Coronary artery (tissue), 2 donors: ENCODE data around the gene PLA2G1B.

Source experiments
- DNase-seq: peaks from one replicate; pipeline ENCODE4 v3.0.0-alpha.2; 2017; ENCODE audit warnings: low spot score
- H3K27ac ChIP-seq, 2 donors: fragments of 200-600 bp; sonication (generic); one replicate each; pipeline ENCODE4 v1.5.1; 2016 to 2019
- H3K4me3 ChIP-seq: fragments of 200-600 bp; sonication (generic); 2 replicates; pipeline ENCODE4 v1.5.1; 2016; ENCODE audit warnings: mild to moderate bottlenecking, moderate library complexity
- TF ChIP-seq, protein P1 (sequence below): fragments of 200-600 bp; sonication (generic); IDR thresholded peaks from one replicate; pipeline ENCODE4 v1.5.1; 2019; ENCODE audit warnings: antibody characterized with exemption

PLA2G1B gene

DNA sequence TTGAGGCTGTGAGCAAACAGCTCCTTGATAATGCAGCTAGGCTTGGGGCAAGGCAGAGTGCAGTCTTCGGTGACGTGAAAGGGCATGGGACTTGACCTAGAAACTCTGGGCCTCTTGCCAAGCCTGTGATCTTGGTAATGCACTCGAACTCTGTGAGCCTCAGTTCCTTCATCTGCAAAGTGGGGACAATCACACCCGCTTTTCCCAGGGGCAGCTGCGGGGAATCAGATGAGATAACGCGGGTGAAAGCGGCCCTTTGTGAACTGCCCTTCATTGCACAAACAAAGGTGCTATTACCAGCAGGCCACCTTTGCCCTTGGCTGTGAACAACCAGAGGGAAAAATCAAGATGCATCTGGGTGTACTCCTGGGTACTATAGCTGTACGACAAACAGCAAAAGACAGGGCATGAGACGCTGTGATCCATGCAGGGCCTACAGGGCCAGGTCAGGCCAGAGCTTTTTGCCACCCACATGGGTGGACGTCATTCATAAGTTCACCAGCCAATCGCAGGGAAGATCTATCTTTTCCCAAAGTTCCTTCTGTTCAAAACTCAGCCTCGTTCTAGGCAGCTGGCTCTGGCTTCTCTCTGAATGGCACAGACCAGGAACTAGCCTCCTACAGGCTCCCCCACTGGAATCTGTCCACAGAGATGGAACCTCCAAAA is 38.2 kb upstream of the PLA2G1B start:
- no peak overlapping the region for H3K27ac ChIP-seq
- no peak for DNase-seq
- TF ChIP-seq, protein P1, sequence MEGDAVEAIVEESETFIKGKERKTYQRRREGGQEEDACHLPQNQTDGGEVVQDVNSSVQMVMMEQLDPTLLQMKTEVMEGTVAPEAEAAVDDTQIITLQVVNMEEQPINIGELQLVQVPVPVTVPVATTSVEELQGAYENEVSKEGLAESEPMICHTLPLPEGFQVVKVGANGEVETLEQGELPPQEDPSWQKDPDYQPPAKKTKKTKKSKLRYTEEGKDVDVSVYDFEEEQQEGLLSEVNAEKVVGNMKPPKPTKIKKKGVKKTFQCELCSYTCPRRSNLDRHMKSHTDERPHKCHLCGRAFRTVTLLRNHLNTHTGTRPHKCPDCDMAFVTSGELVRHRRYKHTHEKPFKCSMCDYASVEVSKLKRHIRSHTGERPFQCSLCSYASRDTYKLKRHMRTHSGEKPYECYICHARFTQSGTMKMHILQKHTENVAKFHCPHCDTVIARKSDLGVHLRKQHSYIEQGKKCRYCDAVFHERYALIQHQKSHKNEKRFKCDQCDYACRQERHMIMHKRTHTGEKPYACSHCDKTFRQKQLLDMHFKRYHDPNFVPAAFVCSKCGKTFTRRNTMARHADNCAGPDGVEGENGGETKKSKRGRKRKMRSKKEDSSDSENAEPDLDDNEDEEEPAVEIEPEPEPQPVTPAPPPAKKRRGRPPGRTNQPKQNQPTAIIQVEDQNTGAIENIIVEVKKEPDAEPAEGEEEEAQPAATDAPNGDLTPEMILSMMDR = no peak
- H3K4me3 ChIP-seq = no peak overlapping the region

DNA sequence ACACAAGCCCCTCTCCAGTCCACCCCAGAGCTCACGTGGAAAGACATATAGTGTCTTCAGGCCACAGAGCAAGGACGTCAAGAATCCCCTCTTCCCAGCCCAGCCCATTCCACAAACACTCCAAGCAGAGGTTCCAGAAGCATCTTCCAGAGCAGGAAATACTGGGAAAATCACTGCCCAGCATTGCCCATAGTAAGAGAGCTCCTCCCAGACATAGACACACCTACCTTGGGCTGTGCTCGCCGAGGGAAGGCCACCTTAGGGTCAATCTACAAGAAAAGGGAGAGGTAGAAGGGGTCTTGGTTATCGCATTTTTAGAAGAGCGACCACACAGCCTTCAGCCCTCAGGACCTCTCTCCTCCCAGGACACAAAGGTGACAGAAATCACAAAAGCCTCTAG is 36.9 kb upstream of the PLA2G1B start:
- DNase-seq = no peak
- TF ChIP-seq, protein P1 = no peak
- no peak overlapping the region for H3K4me3 ChIP-seq
- no peak overlapping the region for H3K27ac ChIP-seq

DNA sequence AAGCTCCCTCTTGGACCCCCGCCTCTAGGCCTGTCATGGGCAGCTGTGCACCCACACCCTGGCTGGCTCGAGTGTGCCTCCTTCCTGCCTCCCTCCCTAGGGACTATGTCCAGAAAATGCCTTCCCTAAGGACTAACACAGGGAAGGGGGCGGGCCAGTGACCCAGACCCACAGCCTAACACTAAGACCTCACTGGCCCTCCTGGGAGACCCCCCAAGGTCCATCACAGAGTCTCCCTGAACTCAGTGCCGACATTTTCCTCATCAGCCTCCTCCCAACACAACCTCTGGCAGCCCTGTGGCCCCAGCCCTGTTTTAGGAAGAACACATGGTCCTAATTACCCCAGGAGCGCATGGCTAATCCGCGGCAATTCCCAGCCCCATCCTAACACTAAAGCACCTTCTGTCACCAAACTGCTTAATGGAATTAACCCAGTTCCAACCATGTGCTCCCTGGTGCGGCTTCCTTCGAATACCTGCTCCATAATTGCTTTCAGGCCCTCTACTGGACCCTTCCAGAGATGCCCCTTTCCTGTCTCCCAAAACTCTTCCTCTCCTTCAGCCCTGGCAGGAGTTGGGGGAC is 35.8 kb upstream of the PLA2G1B start:
- H3K27ac ChIP-seq = no peak overlapping the region
- DNase-seq = no peak
- TF ChIP-seq, protein P1 = no peak
- H3K4me3 ChIP-seq = no peak overlapping the region

DNA sequence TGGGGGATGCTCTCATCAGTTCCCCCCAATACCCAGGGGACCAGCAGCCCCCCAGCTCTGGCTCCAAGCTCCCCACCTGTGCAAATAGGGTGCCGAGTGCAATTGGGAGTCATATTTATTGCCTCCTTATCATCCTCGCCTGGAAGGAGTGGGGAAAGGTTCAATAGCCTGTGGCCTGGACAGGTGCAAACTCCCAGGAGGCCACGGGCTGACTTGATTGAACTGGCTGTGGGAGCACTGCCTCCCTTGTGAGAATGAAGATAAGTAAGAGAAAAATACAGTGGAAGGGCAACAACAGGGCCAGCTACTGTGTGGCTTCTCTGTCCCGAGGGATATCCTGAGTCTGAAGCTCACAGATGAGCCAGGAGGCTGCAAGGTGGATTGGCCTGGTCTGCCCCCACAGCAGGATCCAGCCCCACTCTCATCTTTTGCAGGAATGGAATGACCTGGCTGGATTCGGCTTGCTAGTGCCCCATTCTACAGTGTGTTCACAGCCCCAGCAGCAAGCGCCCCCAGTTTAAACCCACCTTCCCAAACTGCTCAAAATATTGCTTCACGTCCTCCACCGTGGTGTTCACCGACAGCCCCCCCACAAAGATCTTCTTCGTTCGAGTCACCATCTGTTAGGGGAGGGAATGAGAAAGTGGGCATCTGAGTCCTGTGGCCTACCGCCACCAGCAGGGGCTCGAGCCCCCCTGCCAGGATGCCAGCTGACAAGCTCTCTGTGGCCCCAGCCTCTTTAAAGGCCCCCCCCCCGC is 35.1 kb upstream of the PLA2G1B start:
- TF ChIP-seq, protein P1 = no peak
- no peak overlapping the region for H3K4me3 ChIP-seq
- DNase-seq = no peak
- no peak overlapping the region for H3K27ac ChIP-seq

DNA sequence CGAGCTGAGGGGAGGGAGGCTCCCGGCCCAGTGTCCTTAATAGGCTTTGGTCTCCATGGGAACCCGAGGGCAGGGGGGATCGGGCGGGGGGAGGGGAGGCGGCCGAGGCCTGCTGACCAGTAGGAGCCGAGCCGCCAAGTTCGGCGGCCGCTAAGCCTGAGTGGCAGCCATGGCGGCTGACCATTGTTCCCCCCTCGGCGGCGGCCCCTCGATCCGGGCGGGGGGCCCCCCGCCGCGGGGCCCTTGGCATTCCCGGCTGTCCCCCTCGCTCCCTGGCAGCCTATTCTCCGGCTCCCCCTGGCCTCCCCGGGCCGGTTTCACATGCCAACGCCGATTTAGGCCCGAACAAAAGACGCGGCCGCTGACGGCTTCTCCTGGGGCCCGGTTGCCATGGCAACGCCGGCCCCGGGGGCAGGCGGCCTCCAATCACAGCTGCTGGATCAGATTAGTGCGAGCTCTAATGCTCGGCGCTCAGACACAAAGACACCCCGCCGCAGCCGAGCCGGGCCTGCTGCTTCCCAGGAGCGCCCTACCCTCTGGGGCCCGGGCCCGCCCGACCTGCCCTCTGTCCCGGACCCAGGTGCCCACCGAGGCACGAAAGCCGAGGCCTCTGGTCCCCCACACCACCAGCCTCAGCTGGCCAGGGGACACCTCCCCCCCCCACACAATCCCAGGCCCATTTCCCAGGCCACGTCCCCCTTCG is 34.1 kb upstream of the PLA2G1B start:
- DNase-seq = no peak
- H3K27ac ChIP-seq = no peak overlapping the region
- H3K4me3 ChIP-seq = peak overlapping the region; percentile 70
- TF ChIP-seq, protein P1 = no peak

DNA sequence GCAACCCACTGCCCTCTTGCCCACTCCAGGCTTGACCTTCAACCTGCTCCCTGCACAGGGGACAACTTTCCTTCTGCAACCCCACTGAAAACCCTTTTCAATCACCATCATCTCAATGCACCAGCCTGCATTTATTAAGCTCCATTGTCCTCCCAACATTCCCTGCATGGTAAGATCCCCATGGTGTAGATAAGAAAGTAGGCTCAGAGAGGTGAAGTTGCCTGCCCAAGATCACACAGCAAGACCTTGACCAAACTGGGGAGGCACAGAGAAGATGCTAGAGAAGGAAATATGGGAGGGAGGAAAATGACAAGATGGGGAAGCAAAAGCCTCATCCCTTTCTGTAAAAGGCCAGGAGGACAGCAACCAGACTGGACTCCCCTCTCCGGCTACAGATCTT is 31.5 kb upstream of the PLA2G1B start:
- TF ChIP-seq, protein P1 = no peak
- no peak overlapping the region for H3K4me3 ChIP-seq
- no peak for DNase-seq
- no peak overlapping the region for H3K27ac ChIP-seq
